Vagina (tissue), 2 donors: ENCODE data around the gene SEMA4C. TPM values are rescaled to one million over a fixed set of nuclear protein-coding genes. Genes with fewer than 3 reads are reported as not detected.

Source experiments
- DNase-seq, 2 donors: peaks; one replicate each; pipeline ENCODE4 v3.0.0-alpha.2; 2017; ENCODE audit errors: extremely low spot score in 2 of 2
- H3K27ac ChIP-seq: fragments of 200-600 bp; sonication (generic); one replicate; pipeline ENCODE4 v1.5.1; 2019
- H3K27me3 ChIP-seq: fragments of 200-600 bp; sonication (generic); one replicate; pipeline ENCODE4 v1.5.1; 2019
- H3K36me3 ChIP-seq, 2 donors: fragments of 200-600 bp; sonication (generic); one replicate each; pipeline ENCODE4 v1.5.1; 2017 to 2019
- H3K4me1 ChIP-seq: fragments of 200-600 bp; sonication (generic); one replicate; pipeline ENCODE4 v1.5.1; 2019
- H3K4me3 ChIP-seq, 2 donors: fragments of 200-600 bp; sonication (generic); 1 replicate in 1 of 2; 2 replicates in 1 of 2; pipeline ENCODE4 v1.5.1; 2016 to 2019
- H3K9me3 ChIP-seq: fragments of 200-600 bp; sonication (generic); one replicate; pipeline ENCODE4 v1.5.1; 2019
- CTCF ChIP-seq, 3 experiments: fragments of 450-650 bp in 2 of 3; fragments of 200-600 bp in 1 of 3; sonication (generic) in 1 of 3; IDR thresholded peaks; one replicate each; pipeline ENCODE4 v1.5.1; 2017 to 2019; ENCODE audit warnings: antibody characterized with exemption in 3 of 3, mild to moderate bottlenecking in 2 of 3, moderate library complexity in 2 of 3
- POLR2A ChIP-seq, 2 donors: fragments of 450-650 bp; IDR thresholded peaks; one replicate each; pipeline ENCODE4 v1.6.1; 2017; ENCODE audit warnings: antibody characterized with exemption in 2 of 2, mild to moderate bottlenecking in 2 of 2, moderate library complexity in 2 of 2
- POLR2AphosphoS5 ChIP-seq, 2 donors: sonication (generic); formaldehyde crosslinking; IDR thresholded peaks; one replicate each; pipeline ENCODE4 v1.9.0; 2017; ENCODE audit warnings: antibody characterized with exemption in 2 of 2, mild to moderate bottlenecking in 2 of 2, low read depth in 1 of 2; ENCODE audit not compliant: insufficient read depth in 1 of 2
- intact Hi-C: fragments of 100-400 bp; cut with DNase I; formaldehyde crosslinking; loops from one replicate; pipeline ENCODE4 v1.15.1; 2023
- total RNA-seq: library from RNA; depleted of rRNA; stranded (reverse); fragments of >200 nt; gene quantifications from one replicate; pipeline ENCODE4 v1.2.3, GENCODE V29; 2016

Gene SEMA4C
- total RNA-seq, 1 donor from 2014 or later, result 60.6 TPM

GRCh38 chr2:96875498-96876268 is 5.8 kb upstream of the SEMA4C start:
- H3K36me3 ChIP-seq, result no peaks in the 10 kb centered on the region
- peaks cover 44% of the 10 kb centered on the region for H3K4me1 ChIP-seq
- H3K27ac ChIP-seq, result no peak overlapping the region

GRCh38 chr2:96874198-96874831 is 4.4 kb upstream of the SEMA4C start:
- Histone ChIP-seq H3K4me1 (peaks cover 48% of the 10 kb centered on the region), H3K4me3 (no peak overlapping the region), H3K27me3 (no peaks in the 10 kb centered on the region), H3K27ac (peak overlapping the region; percentile 54), H3K36me3 (no peaks in the 10 kb centered on the region), H3K9me3 (no peaks in the 10 kb centered on the region)
- intact Hi-C loops, result no loop called here
- DNase-seq, result no peak
- TF ChIP-seq CTCF (IDR thresholded peaks at IDR 0.05) (no peak), POLR2A (IDR thresholded peaks at IDR 0.05) (no peak), POLR2AphosphoS5 (IDR thresholded peaks at IDR 0.05; ENCODE audit: insufficient read depth in 1 of 2, low read depth in 1 of 2) (no peak)

More at GRCh38 chr2:96875498-96876268, 5.8 kb upstream of the SEMA4C start:
- H3K9me3 ChIP-seq, result no peaks in the 10 kb centered on the region
- no peak for DNase-seq
- no peaks in the 10 kb centered on the region for H3K27me3 ChIP-seq
- intact Hi-C loops, result no loop called here
- H3K4me3 ChIP-seq, result no peak overlapping the region
- TF ChIP-seq POLR2A (IDR thresholded peaks at IDR 0.05) (no peak), POLR2AphosphoS5 (IDR thresholded peaks at IDR 0.05; ENCODE audit: insufficient read depth in 1 of 2, low read depth in 1 of 2) (no peak), CTCF (IDR thresholded peaks at IDR 0.05) (no peak)

GRCh38 chr2:96873651-96874096 is 3.8 kb upstream of the SEMA4C start:
- TF ChIP-seq POLR2A (IDR thresholded peaks at IDR 0.05), result no peak
- no peak for TF ChIP-seq CTCF (IDR thresholded peaks at IDR 0.05)
- TF ChIP-seq POLR2AphosphoS5 (IDR thresholded peaks at IDR 0.05; ENCODE audit: insufficient read depth in 1 of 2, low read depth in 1 of 2), result no peak
- intact Hi-C loops, result no loop called here
- Histone ChIP-seq H3K9me3 (no peaks in the 10 kb centered on the region), H3K4me3 (no peak overlapping the region), H3K4me1 (peaks cover 48% of the 10 kb centered on the region), H3K27ac (peak overlapping the region; percentile 54), H3K36me3 (no peaks in the 10 kb centered on the region), H3K27me3 (no peaks in the 10 kb centered on the region)
- no peak for DNase-seq

- H3K4me1 ChIP-seq, result peaks cover 49% of the 10 kb centered on the region
- intact Hi-C loops, result no loop called here
- H3K27me3 ChIP-seq, result no peaks in the 10 kb centered on the region
- H3K9me3 ChIP-seq, result no peaks in the 10 kb centered on the region
- no peak overlapping the region for H3K27ac ChIP-seq
- no peaks in the 10 kb centered on the region for H3K36me3 ChIP-seq
- TF ChIP-seq POLR2AphosphoS5 (IDR thresholded peaks at IDR 0.05; ENCODE audit: insufficient read depth in 1 of 2, low read depth in 1 of 2) (no peak), CTCF (IDR thresholded peaks at IDR 0.05) (no peak), POLR2A (IDR thresholded peaks at IDR 0.05) (no peak)
- no peak for DNase-seq
- H3K4me3 ChIP-seq, result no peak overlapping the region
Measured at GRCh38 chr2:96872591-96873349, 2.9 kb upstream of the SEMA4C start.
